Neural crest cell (in vitro differentiated cells): ENCODE results near the gene CRB1. TPM values are rescaled to one million over a fixed set of nuclear protein-coding genes. Genes with fewer than 3 reads are reported as not detected.

Source experiments
- DNase-seq: peaks from one replicate; pipeline ENCODE4 v3.0.0; 2021; ENCODE audit warnings: low read depth, mixed read lengths, low spot score
- H3K27ac Mint-ChIP-seq: one replicate; pipeline ENCODE4 v1.8.0; 2021; ENCODE audit warnings: mild to moderate bottlenecking, mixed read lengths; ENCODE audit not compliant: unreplicated experiment
- H3K27me3 Mint-ChIP-seq: 2 replicates; pipeline ENCODE4 v1.8.0; 2021; ENCODE audit warnings: low read depth, mild to moderate bottlenecking, mixed read lengths
- H3K36me3 Mint-ChIP-seq: 2 replicates; pipeline ENCODE4 v1.8.0; 2021; ENCODE audit warnings: low read depth, mild to moderate bottlenecking, mixed read lengths
- H3K4me1 Mint-ChIP-seq: 2 replicates; pipeline ENCODE4 v1.8.0; 2021; ENCODE audit warnings: mixed read lengths
- H3K4me3 Mint-ChIP-seq: one replicate; pipeline ENCODE4 v1.8.0; 2021; ENCODE audit warnings: mild to moderate bottlenecking, mixed read lengths
- H3K9me3 Mint-ChIP-seq: 2 replicates; pipeline ENCODE4 v1.8.0; 2021; ENCODE audit warnings: mixed read lengths
- total RNA-seq: library from RNA; stranded (reverse); gene quantifications from 2 replicates; pipeline ENCODE4 v1.2.1, GENCODE V29; 2021
- TF ChIP-seq, protein P1 (sequence below): fragments of 200-600 bp; sonication (generic); conservative IDR thresholded peaks from 2 replicates; pipeline ENCODE4 v1.5.0; 2021; ENCODE audit warnings: antibody characterized with exemption, mild to moderate bottlenecking

CRB1 gene
- total RNA-seq, 1 donor from 2014 or later = 1.9 TPM

DNA sequence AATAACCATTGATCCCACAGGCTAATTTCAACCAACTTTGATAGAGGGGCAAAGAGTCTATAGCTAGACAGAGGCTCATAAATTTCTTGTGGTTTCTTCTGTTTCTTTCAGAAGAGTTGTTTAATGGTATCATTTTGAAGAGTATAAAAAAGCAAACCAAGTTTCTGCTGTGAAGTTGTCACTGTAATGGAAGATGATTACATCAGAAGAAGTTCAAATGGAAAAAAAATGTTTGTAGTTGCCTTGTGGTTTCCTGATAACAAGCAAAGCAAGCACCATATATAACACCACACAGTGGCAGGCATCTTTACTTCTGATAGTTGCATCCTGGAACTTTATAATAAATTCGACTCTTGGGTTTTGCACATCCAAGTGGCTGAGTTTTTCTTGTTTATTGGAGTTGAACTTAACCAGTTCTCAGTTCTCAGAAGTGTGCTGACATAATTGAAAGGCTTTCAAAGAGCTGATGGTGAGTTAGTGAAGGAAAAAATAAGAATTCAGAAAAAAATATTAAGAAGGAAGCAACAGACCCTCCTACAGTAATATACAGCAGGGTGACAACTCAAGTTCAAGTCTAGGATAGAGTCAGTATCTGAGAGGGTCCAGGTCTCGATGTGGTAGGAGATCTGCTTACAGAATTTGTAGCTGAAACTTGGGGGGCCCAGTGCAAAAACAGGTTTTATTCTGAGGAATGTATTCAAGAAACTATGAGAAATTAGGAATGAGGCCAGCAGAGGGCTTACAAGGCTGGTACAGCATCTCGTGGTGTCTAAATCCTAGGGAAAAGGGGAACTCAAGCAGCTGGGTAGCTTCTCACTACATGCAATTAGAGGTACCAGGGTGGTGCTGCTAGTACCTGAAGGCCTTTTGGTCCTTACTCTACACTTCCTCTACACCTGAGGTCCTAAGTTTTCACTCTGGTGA is 123.5 kb downstream of the CRB1 start:
- Mint-ChIP-seq H3K4me1 (no peaks in the 10 kb centered on the region), H3K9me3 (no peaks in the 10 kb centered on the region), H3K4me3 (no peak overlapping the region), H3K36me3 (no peaks in the 10 kb centered on the region), H3K27me3 (no peaks in the 10 kb centered on the region), H3K27ac (no peak overlapping the region)
- TF ChIP-seq, protein P1, sequence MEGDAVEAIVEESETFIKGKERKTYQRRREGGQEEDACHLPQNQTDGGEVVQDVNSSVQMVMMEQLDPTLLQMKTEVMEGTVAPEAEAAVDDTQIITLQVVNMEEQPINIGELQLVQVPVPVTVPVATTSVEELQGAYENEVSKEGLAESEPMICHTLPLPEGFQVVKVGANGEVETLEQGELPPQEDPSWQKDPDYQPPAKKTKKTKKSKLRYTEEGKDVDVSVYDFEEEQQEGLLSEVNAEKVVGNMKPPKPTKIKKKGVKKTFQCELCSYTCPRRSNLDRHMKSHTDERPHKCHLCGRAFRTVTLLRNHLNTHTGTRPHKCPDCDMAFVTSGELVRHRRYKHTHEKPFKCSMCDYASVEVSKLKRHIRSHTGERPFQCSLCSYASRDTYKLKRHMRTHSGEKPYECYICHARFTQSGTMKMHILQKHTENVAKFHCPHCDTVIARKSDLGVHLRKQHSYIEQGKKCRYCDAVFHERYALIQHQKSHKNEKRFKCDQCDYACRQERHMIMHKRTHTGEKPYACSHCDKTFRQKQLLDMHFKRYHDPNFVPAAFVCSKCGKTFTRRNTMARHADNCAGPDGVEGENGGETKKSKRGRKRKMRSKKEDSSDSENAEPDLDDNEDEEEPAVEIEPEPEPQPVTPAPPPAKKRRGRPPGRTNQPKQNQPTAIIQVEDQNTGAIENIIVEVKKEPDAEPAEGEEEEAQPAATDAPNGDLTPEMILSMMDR = no peak
- no peak for DNase-seq

DNA sequence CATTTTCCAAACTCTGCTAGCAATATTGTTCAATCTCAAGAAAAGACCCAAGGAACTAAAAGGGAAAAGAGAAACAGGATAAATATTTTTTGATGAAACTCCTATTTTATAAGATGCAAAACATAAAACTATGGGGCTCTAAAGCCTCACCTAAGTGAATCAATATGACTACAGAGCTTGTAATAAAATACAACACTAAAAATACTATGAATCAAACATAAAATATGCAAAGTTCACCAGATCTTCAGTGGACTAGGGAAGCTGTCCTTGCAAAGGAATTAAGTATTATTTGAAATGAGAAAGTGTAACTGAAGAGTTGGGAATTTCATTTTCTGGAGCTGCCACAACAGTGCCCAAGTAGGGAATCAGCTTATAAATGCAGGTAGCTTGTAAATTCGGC is 124.5 kb downstream of the CRB1 start:
- no peaks in the 10 kb centered on the region for H3K36me3 Mint-ChIP-seq
- DNase-seq = no peak
- H3K27ac Mint-ChIP-seq = no peak overlapping the region
- peaks cover under 1% of the 10 kb centered on the region for H3K27me3 Mint-ChIP-seq
- no peaks in the 10 kb centered on the region for H3K9me3 Mint-ChIP-seq
- H3K4me3 Mint-ChIP-seq = no peak overlapping the region
- TF ChIP-seq, protein P1 = no peak
- H3K4me1 Mint-ChIP-seq = no peaks in the 10 kb centered on the region

DNA sequence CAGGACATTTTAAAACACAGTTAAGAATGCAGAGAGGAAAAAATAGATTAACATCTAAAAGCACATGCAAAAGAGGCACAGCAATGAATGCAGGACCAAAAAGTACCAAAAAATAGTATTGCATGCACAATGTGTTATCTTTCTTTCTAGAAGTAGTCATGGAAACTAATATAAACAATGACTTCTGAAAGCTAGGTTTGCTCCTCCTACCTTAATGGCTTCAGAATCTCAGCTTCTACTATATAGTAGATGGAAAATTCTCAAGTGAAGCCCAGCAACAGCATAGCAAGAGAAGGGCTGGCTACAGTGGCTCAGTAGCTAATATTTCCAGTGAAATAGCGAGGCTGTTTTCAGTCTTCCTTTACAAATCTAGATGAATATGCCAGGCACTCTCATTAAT is 125.1 kb downstream of the CRB1 start:
- H3K9me3 Mint-ChIP-seq = no peaks in the 10 kb centered on the region
- H3K36me3 Mint-ChIP-seq = no peaks in the 10 kb centered on the region
- TF ChIP-seq, protein P1 = no peak
- no peak overlapping the region for H3K27ac Mint-ChIP-seq
- no peak for DNase-seq
- no peaks in the 10 kb centered on the region for H3K4me1 Mint-ChIP-seq
- peaks cover 2% of the 10 kb centered on the region for H3K27me3 Mint-ChIP-seq
- H3K4me3 Mint-ChIP-seq = no peak overlapping the region

DNA sequence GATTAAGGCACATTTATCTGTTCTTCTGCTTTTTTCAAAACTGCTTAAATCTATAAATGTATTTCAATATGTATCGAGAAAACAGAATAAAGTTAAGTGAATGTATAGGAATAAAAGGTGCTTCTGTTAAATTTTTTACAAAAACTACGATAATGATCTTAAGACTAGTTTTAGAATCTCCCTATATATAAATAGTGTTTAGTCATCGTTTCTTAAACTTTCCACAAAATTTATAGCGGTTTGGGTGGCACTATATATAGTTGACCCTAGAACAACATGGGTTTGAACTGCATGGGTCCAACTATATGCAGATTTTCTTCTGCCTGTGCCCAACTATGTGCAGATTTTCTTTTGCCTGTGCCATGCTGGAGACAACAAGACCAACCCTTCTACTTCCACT is 125.7 kb downstream of the CRB1 start:
- Mint-ChIP-seq H3K27me3 (peaks cover 2% of the 10 kb centered on the region), H3K4me1 (no peaks in the 10 kb centered on the region), H3K27ac (no peak overlapping the region), H3K36me3 (no peaks in the 10 kb centered on the region), H3K4me3 (no peak overlapping the region), H3K9me3 (no peaks in the 10 kb centered on the region)
- no peak for DNase-seq
- TF ChIP-seq, protein P1 = no peak

DNA sequence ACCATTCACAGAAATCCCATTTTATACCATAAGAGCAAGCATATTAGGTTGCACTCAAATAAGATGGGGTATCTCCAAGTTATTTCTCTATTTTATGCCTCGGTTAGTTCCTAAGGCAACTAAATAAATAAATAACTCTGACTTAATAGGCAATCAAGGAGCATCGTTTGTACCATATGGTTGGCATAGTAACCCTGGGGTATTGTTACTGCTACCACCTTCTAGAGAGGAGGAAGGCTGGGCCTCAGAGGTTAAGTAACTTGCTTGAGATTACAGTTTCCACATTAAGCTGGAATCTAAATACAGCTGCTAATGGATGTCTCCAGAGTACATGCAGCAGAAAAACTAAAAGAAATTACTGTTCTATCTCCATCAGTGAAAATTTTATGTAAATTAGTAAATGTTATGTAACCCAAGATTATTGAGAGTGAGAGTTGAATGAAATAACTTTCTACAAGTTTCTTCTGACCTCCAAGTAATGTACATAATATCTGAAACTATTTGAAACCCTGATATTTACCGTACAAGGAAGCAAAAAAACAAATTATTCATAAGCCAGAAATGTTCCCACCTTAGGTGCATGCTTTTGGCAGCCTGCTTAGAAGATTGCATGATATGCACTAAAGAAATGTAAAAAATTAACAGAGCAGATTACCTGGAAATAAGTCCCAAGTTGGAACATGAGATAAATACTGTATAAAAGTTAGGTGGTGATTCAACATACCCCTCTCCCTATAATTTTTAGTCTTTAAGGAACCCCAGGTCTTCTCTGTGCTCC is 127.0 kb downstream of the CRB1 start:
- no peak overlapping the region for H3K4me3 Mint-ChIP-seq
- H3K4me1 Mint-ChIP-seq = no peaks in the 10 kb centered on the region
- no peak for DNase-seq
- no peaks in the 10 kb centered on the region for H3K9me3 Mint-ChIP-seq
- no peaks in the 10 kb centered on the region for H3K36me3 Mint-ChIP-seq
- TF ChIP-seq, protein P1 = no peak
- no peak overlapping the region for H3K27ac Mint-ChIP-seq
- H3K27me3 Mint-ChIP-seq = peaks cover 2% of the 10 kb centered on the region
